GM19351 (cell line): ENCODE measurements around the gene SERPINA12.
A peak's percentile ranks its signal among the peaks of the same experiment; 100 is the strongest.
"Not testable (repeated sequence)": the region's sequence is repeated elsewhere in the genome, so short reads cannot be mapped to it uniquely, and the experiment has no call there.

Source experiments
- ATAC-seq: cut with Tn5 transposase; IDR thresholded peaks from one replicate; pipeline ENCODE4 v1.9.1; 2021; ENCODE audit warnings: mild to moderate bottlenecking, moderate library complexity; ENCODE audit not compliant: unreplicated experiment

Gene SERPINA12

DNA sequence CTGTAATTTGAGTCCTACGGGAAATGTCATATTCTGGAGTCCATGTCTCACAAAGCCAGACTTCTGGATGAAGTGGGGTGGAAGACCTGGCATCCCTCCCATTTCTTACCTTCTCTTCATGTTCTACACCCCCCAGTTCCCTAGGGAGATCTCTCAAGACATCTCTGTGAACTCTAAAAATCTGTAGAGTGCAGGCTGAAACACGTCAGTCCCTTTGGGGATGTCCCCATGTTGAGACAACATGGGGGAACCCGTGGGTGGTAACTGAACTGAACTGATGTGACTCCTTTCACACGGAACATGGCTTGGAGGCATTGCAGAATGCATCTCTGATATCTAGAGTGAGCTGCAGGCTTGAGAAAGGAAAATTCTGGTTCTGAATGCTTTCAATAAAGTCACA lies 15.2 kb downstream of the SERPINA12 start:
- ATAC-seq, result peak; percentile 93

DNA sequence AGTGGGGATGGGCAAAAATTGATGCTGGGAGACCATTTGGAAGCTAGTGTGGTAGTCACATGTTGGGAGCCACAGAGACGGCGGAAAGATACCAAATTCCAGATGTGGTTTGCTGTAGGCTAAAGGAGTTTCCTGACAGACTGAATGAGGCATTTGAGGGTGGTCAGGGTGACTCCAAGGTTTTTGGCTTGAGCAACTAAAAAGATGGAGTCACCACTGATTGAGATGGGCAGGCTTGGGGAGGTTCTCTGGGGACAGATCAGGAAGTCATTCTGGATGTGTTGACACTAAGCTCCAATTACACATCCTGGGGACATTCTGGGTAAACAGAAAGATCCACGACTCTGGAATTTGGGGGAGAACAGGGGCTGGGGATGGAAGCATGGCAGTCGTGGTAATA lies 17.8 kb downstream of the SERPINA12 start:
- ATAC-seq, result no peak

DNA sequence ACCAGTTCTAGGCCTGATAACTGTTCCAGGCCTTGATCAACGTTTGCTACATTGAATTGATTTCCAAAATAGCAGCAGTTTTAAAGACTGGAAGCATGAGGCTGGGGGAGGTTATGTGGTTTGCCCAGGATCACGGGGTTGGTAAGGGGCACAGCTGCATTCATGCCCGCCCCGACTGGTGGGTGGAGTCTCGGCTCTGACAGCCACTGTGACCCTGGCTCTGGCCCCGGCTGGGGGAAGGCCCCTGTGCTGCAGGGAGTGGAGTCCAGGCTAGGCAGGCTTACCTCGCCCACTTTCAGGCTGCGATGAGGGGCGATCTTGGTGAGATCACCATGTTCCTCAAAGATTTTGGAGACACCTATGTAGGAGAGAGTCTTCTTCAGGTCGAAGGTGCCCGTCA lies 19.9 kb downstream of the SERPINA12 start:
- no peak for ATAC-seq

DNA sequence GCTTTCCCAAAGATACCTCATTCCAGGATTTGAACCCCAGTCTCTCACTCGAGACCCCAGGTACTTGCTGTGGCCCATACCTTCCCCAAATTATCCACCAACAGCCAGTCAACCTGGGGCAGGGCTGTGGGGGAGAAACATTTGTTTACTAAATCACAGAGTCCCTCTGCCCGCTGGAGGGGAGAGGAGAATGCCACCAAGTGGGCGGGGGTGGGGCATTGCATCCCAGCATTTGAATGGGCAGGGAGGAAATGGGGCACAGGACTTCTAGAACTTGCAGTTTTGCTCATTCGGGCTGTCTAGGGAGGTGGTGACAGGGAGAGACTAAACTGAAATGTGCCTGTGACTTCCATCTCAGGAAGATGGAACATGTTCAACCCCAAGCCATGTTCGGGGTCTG lies 22.4 kb downstream of the SERPINA12 start:
- no peak for ATAC-seq

DNA sequence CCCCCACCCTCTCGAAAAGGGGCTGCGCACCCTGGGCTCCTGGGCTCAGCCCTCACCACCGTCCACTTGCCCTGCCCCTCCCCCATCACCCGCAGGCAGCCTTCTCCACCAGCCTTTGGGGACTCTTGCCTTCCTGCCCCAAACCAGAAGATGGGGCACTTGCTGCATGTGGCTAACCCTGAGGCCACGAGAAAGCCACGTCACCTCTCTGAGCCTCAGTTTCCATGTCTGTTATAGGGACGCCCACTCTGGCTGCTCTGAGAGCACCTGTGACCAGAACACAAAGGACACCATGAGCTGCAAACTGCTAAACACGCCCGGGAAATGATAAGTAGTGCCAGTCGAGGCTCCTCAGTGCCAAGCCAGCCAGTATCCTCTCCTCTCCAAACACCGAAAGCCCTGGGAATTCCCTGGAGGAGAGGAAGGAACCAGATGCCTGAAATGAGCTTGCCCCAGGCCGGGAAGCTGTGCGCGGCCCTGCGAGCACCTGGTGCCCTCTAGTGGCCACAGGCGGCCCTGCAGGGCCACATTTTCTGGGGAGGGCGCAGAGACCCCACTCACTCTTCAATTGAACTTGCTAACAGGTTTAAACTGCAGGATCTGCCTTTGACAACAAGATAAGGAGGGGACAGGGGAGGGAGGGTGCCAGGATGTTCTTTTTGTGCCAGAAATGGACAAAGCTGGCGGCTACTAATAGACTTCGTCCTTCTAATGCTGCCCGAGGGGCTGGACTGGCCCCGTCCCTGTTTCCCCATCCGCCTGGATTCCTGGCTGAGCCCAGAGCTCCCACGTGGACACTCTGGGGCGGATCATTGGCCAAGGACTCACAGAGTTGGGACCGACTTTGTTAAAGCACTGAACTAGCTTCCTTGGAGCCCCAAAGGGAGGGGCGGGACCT lies 23.1 kb downstream of the SERPINA12 start:
- ATAC-seq, result no peak

DNA sequence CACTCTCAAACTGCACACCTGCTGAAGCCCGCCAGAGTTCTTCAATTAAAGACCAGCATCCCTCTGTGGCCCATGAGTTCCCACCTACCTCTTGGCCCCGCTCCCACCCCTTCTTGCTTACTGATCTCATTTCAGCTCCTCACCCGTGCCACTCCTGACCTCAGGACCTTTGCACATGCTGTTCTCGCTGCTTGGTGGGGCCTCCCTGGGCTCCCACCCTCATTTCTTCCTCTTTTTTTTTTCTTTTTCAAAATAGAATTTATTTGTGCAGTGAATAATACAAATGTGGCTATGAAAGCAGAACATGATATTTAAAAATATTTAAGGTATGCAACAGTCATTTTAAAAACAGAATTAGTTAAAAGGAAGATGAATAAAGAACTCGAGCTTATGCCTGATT lies 24.8 kb downstream of the SERPINA12 start:
- no peak for ATAC-seq

DNA sequence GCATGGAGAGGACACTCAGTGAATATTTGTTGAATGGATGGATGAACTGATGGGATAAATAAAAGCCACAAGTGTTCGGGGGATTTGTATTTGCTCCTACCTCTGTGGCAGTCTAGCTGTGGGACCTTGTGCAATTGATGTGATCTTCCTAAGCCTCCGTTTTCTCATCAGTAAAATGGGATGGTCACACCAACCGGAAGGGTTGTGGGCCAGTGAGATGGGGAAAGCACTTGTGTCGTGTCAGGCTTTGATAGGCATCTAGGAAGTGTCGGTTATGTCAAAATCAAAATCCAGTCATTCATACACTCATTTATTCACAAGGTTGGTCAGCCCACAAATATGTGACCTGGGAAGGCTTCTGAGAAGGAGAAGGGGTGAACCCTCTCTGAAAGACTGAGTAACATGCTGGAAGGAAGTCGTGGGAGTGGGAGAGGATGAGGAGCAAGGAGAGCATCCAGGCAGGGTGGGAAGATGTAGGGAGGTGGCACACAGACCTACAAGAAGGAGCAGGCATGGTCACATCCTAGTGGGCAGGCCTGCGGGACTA lies 25.5 kb downstream of the SERPINA12 start:
- ATAC-seq, result no peak

DNA sequence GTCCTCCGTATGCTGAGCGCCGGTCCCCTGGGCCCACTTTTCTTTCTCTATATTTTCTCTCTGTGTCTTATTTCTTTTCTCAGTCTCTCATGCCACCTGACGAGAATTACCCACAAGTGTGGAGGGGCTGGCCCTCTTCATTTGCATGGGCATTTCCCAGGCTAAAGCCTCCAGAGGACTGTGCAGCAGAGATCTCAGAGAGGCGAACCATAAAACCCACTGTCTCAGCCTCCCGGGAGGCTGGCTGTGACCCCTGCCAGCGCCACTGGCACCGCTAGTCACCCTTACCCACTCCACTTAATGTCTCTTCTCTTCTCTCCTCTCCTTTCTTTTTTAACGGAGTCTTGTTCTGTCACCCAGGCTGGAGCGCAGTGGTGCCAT lies 26.2 kb downstream of the SERPINA12 start:
- ATAC-seq, result no peak

DNA sequence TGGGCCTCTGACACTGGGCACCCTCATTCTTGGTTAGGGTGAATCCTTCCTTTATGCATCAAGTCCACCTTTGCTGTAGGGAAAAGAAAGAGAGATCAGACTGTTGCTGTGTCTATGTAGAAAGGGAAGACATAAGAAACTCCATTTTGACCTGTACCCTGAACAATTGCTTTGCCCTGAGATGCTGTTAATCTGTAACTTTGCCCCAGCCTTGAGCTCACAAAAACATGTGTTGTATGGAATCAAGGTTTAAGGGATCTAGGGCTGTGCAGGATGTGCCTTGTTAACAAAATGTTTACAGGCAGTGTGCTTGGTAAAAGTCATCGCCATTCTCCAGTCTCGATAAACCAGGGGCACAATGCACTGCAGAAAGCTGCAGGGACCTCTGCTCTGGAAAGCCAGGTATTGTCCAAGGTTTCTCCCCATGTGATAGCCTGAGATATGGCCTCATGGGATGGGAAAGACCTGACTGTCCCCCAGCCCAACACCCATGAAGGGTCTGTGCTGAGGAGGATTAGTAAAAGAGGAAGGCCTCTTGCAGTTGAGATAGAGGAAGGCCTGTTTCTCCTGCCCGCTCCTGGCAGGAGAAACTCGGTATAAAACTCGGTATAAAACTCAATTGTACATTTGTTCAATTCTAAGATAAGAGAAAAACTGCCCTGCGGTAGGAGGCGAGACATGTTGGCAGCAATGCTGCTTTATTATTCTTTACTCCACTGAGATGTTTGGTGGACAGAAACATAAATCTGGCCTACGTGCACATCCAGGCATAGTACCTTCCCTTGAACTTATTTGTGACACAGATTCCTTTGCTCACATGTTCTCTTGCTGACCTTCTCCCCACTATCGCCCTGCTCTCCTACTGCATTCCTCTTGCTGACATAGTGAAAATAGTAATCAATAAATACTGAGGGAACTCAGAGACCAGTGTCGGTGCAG lies 26.9 kb downstream of the SERPINA12 start:
- ATAC-seq, result not testable (repeated sequence)

DNA sequence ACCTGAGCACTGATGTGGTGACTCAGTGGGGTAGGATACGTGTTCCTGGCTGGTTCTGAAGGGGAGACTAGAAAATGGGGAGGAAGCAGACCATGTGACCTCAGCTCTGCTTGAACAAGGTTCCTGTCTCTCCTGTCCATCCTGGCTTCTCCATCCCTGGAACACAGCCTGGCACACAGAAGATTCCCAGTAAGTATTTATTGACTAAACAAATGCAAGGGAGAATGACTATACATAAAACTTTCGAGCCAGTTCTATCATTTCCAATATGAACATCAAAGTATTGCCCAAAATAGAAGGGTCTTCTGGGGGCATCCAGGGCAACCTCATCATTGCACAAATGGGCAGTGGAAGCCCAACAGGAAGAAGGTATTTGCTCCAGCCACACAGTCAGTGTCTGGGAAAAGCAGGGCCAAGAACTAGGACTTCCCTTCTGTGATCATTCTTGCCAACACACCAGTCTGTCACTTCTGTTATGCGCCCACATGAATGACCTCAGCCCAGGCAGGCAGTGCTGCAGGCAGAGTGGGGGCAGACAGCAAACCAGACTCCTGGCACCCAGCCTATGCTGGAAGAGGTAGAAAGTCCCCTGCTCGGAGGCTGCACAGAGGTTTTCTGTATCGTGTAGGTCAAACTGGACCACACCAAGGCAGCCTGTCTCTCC lies 27.7 kb downstream of the SERPINA12 start:
- ATAC-seq, result no peak

DNA sequence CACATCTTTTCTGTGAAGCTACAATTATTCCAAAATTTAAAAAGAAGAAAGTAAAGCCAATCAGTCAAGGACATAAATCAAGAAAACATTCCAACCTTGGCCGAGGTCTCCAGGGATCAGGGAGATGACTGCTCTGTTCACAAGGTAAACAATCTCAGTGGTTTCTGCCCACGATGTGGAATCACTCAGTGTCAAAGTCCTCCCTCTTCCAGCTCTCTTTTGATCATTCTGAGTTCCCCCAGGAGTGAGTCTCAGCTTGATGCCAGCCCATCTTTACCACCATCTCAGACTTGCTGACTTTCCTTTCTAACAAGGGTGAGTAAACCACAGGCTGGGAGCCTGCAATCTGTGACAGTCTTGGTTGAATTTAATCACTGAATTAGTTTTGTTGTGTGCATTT lies 28.5 kb downstream of the SERPINA12 start:
- ATAC-seq, result no peak

DNA sequence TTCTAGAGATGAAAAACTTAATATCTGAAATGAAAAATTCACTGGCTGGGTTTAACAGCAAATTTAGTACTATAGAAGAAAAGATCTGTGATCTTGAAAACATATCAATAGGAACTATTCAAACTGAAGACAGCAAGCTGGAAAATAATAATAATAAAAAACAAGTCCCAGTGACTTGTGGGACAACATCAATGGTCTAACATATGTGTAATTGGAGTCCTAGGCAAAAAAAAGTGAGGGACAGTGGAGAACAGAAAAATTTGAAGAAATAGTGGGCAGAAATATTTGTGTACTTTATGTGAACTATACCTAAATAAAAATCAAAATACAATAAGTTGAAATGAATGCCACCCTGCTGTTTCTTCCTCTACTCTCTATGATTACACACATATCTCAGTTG lies 30.8 kb downstream of the SERPINA12 start:
- no peak for ATAC-seq

DNA sequence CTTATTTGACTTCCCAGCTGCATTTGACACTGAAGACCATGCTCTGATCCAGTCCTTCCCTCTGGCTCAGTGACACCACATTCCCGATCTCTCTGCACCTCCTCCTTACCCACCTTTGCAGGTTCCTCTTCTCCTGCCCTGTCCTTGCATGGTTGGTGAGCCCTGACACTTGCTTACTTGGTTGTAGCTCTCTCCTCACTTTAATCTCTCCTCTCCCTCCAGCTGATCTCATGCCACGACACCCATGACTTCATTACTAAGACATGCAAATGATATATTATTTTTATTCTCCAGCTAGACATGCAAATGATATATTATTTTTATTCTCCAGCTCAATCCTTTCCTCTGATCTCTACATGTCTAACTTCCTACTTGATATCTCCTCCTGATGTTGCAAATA lies 33.2 kb downstream of the SERPINA12 start, which contains the start of gene SERPINA9:
TSS of gene SERPINA9 (minus strand) at position 175 of the 400 bp plus-strand sequence. CDS start 6,357 bp downstream, outside the sequence.
- no peak for ATAC-seq

DNA sequence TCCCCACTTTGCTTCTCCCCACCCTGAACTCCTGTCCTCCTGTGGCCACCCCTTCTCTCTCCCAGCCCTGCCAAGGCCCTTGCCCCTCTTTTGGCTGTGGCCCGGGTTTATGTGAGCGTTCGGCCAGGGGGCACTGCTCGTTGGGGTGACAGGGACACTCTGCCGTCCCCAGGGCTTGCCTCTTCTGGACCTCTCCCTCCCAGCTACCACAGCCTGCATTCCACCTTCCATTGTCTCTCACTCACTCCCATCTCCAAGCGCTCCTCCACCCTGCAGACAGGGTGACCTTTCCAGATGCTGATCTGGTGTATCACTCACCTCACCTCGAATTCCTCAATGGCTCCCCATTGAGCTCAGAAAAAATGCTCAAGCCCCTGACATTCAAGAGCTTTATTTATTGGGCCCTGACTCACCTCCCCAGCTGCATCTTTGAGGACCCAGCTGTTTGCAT lies 34.7 kb downstream of the SERPINA12 start:
- no peak for ATAC-seq

DNA sequence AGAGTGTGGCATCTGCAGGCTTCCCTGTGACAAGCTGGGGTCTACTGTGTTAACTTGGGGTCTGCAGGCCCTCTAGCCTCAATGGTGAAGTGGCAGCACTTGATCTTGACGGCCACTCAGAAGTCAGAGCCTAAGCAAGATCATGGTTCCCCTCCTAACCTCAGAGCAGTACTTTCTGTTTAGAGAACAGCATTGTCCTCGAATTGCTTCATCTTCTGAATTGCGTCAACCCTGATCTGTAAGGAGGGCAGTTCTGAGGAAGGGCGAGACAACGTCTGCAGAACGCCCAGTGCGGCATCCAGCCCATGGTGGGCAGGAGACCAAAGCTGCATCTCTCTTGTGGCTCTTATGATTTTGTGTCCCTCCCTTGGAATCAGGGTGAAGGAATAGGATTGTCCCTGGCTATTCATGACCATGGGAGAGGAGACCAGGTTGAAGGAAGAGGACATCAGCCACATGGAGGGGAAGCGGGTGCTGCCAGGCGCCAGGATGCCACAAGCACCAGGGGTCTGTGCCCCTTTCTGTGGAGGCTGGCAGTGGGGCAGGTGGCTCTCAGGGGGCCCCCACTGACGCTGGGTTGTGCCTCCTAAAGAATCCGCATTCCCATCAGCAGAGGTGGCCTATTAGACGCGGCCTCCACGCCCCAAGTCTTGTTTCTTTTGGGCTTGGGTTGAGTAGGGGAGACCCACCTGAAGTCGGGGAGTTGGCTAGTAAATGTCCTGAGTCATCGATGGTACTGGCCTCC lies 35.4 kb downstream of the SERPINA12 start:
- peak; percentile 66 for ATAC-seq

DNA sequence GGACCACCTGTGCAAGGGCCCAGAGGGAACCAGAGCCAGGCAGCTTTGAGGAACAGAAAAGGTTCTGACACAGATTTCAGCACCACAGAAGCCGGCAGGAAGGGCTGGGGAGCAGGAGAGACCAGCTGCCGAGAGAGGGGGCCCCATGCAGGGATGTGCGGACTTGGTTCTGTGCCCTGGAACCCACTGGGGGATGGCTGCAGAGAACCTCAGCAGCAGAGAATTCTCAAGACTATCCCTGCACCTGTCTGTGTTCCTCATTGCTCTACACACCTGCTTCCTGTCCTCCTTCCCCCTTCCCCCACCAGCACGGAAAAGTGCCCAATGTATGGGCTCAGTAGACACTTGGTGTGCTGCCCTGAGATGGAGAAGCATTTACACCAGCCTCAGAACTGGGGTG lies 36.4 kb downstream of the SERPINA12 start:
- no peak for ATAC-seq

DNA sequence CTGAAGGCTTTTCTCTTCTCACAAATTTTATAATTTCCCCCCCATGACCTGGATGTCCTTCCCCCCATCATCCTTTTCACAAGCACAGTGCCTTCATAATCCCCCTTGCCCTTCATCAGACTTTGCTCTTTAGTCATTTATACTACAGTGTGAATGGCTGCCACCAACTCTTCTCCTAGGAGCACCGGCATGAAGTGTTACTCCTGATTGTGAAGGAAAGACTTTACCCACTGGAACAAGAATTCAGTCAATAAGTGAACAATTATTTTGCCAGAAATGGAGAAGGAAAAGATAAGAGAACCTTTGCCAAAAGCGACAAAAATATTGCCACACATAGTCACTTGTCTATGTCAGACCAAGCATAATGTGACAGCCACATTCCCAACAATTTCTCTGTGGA lies 38.2 kb downstream of the SERPINA12 start:
- ATAC-seq, result no peak

DNA sequence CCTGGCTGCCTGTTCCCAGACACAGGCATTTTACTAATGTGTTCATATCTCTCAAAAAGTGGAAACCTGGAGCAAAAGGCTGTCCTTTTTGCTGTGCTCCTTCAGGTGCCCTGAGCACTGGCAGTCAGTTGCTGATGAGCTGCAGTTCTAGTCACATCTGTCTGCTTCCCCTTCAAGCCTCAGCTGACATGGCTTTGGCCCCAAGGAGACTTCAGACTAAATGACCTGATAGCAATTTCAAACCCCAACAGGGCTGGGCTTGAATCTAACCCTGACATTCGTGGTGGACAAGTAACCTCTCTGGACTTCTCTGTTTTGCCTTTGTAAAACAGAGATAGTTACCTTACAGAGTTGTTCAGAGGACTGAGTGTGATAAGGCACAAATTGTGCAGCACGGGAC lies 39.0 kb downstream of the SERPINA12 start:
- ATAC-seq, result no peak

DNA sequence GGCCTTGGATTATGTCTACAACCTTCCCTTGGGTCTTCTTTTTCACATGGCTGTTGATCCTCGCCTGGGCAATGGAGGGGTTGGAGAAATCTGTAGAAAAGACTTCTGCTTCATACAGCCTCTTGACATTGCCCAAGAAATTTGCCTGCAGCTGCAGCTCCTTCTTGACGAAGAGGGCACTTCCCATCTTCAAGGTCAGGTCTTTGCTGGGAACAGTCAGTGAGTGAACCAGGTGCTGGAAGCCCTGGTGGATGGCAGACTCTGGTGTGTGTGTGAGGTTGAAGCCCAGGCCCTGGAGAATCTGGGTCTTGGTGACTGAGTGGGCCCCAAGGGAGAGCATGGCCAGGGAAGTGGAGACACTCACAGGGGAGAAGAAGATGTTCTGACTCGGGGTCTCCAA lies 40.0 kb downstream of the SERPINA12 start:
- no peak for ATAC-seq
